ENCODE measurements around the gene MDN1. TPM values are rescaled to one million over a fixed set of nuclear protein-coding genes. Genes with fewer than 3 reads are reported as not detected.
"Not testable (repeated sequence)": the region's sequence is repeated elsewhere in the genome, so short reads cannot be mapped to it uniquely, and the experiment has no call there.

Gene MDN1
- total and polyA plus RNA-seq, 8 donors, result 15.6 to 27.5 (median 18.1) TPM

DNA sequence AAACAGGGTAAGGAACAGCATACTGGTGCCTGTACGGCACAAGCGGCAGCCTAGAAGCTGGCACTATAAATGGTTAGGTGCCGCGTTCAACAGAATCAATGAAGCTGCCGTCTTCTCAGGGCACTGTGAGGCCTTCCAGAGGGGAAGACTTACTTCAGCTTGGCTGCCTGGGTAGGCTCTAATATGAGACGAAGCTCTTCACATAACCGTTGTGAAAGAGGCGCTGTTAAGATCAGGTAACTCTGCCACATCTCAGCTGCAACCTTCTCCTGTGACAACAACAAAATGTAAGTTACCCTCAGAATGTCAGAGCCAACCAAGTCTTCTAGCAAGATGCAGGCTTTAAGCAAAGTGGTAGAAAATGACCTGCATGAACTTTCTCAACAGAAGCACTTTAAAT, 169.0 kb downstream of the MDN1 start:
- TF ChIP-seq, protein P1, sequence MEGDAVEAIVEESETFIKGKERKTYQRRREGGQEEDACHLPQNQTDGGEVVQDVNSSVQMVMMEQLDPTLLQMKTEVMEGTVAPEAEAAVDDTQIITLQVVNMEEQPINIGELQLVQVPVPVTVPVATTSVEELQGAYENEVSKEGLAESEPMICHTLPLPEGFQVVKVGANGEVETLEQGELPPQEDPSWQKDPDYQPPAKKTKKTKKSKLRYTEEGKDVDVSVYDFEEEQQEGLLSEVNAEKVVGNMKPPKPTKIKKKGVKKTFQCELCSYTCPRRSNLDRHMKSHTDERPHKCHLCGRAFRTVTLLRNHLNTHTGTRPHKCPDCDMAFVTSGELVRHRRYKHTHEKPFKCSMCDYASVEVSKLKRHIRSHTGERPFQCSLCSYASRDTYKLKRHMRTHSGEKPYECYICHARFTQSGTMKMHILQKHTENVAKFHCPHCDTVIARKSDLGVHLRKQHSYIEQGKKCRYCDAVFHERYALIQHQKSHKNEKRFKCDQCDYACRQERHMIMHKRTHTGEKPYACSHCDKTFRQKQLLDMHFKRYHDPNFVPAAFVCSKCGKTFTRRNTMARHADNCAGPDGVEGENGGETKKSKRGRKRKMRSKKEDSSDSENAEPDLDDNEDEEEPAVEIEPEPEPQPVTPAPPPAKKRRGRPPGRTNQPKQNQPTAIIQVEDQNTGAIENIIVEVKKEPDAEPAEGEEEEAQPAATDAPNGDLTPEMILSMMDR (IDR thresholded peaks at IDR 0.05), result no peak
- no peak overlapping the region for H3K4me3 ChIP-seq
- no peak overlapping the region for H3K27ac ChIP-seq
- DNase-seq (no peak), FAIRE-seq (no peak), ATAC-seq (no peak)
- no peaks in the 10 kb centered on the region for H3K9me3 ChIP-seq
- H3K27me3 ChIP-seq, result no peaks in the 10 kb centered on the region
- no peaks in the 10 kb centered on the region for H3K4me1 ChIP-seq
- H3K36me3 ChIP-seq, result peaks cover 0 to 58% (median 6%) of the 10 kb centered on the region in 3 donors
- intact Hi-C loops (cut with DNase I), result no loop called here
- 87 to 92% methylated on average over 8 of the region's 8 CpGs for WGBS, 2 donors

DNA sequence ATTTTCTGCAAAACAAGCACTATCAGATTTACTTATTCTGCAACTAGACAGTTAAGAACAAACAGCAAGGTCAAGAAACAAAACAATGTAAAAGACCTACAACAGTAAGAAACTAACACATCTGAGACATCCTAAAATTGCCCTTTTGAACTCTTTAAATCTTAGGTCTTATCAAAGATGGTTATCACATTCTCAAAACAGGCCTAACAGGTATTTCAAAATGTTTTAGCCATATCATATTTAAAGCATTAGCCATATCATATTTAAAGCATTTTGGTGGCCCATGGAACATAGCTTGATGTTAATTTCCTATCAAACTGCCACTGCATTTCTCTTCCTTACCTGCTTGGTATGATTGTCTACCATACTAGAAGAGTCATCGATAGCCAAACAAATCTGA, 169.9 kb downstream of the MDN1 start:
- peaks cover 0 to 56% (median 5%) of the 10 kb centered on the region in 3 donors for H3K36me3 ChIP-seq
- ATAC-seq (no peak), DNase-seq (no peak), FAIRE-seq (no peak)
- TF ChIP-seq, protein P1 (IDR thresholded peaks at IDR 0.05), result no peak
- H3K27ac ChIP-seq, result no peak overlapping the region
- no peaks in the 10 kb centered on the region for H3K27me3 ChIP-seq
- no peak overlapping the region for H3K4me3 ChIP-seq
- no peaks in the 10 kb centered on the region for H3K9me3 ChIP-seq
- intact Hi-C loops (cut with DNase I), result no loop called here
- WGBS, 2 donors, result 99 to 100% methylated on average over 1 of the region's 1 CpG
- H3K4me1 ChIP-seq, result no peaks in the 10 kb centered on the region

DNA sequence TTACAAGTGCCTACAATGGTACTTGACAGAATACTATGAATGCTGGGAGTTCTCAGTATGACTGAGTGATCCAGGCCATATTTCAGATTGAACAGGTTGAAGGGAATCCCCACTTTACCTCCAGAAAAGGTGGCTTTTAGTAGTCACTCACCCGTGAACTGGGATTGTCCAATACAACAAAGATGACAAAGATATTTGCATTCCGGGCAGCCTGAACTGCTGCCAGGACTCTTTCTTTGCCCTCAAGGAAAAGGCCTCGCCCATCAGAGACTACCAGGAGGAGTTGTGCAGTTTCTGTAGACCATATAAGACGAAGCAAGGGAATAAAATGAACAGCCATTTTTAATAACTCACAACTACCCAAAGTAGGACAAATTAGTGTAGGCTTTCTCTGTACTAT, 174.7 kb downstream of the MDN1 start:
- no peak overlapping the region for H3K27ac ChIP-seq
- WGBS, 2 donors, result 78 to 80% methylated on average over 4 of the region's 4 CpGs
- DNase-seq (no peak), FAIRE-seq (no peak), ATAC-seq (no peak)
- TF ChIP-seq, protein P1 (IDR thresholded peaks at IDR 0.05), result no peak
- H3K36me3 ChIP-seq, result peaks cover 0 to 26% (median 6%) of the 10 kb centered on the region in 3 donors
- H3K4me1 ChIP-seq, result no peaks in the 10 kb centered on the region
- no peaks in the 10 kb centered on the region for H3K27me3 ChIP-seq
- no peaks in the 10 kb centered on the region for H3K9me3 ChIP-seq
- intact Hi-C loops (cut with DNase I), result no loop called here
- no peak overlapping the region for H3K4me3 ChIP-seq

DNA sequence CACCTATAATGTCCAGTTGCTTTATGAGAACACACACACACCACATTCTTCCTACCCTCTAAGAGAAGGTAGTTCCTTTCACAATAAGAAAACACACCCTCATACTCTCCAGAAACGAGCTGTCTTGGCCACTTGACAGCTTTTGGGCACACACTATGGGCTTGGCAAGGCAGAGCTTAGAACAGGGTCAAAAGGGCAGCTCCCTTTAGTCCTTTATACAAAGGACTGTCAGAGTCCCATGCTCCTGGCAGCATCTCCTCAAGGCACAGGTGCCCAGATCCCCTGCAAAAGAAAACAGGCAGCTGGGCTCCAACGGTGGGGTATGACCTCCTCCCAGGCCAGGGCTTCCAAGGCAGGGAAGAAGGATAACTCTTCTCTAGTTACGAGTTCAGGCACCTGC, 176.2 kb downstream of the MDN1 start:
- no peaks in the 10 kb centered on the region for H3K9me3 ChIP-seq
- no peak overlapping the region for H3K27ac ChIP-seq
- peaks cover 0 to 26% (median 6%) of the 10 kb centered on the region in 3 donors for H3K36me3 ChIP-seq
- no peaks in the 10 kb centered on the region for H3K27me3 ChIP-seq
- no peak for DNase-seq
- TF ChIP-seq, protein P1 (IDR thresholded peaks at IDR 0.05), result no peak
- intact Hi-C loops (cut with DNase I), result no loop called here
- 44 to 46% methylated on average over 3 of the region's 3 CpGs for WGBS, 2 donors
- H3K4me1 ChIP-seq, result peaks cover 0 to 7% (median 6%) of the 10 kb centered on the region in 3 donors
- no peak for FAIRE-seq
- ATAC-seq, result no peak
- no peak overlapping the region for H3K4me3 ChIP-seq

DNA sequence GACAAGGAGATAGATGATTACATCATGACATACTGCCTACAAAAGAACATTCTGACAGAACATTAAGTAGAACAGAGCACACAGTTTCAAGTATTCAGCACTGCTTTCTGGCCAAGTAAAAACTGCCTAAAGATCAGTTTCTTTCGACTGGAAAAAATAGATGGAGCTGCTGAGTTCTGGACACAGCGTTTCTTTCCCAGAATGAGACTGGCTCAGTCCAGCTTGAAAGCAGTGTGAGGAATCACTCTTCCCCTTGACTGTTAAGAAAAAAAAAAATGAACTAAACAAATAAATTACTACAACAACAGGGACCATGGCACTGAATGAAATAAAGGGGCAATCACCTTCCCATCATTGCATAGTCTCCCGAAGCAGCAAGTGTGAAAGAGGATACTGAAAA, 176.6 kb downstream of the MDN1 start:
- FAIRE-seq (no peak), ATAC-seq (no peak), DNase-seq (no peak)
- intact Hi-C loops (cut with DNase I), result no loop called here
- Histone ChIP-seq H3K27me3 (no peaks in the 10 kb centered on the region), H3K4me1 (peaks cover 0 to 7% (median 6%) of the 10 kb centered on the region in 3 donors), H3K27ac (no peak overlapping the region), H3K4me3 (no peak overlapping the region), H3K9me3 (no peaks in the 10 kb centered on the region), H3K36me3 (peaks cover 0 to 22% (median 6%) of the 10 kb centered on the region in 3 donors)
- 67 to 79% methylated on average over 3 of the region's 3 CpGs for whole genome bisulfite sequencing, 2 donors
- TF ChIP-seq, protein P1 (IDR thresholded peaks at IDR 0.05), result no peak

DNA sequence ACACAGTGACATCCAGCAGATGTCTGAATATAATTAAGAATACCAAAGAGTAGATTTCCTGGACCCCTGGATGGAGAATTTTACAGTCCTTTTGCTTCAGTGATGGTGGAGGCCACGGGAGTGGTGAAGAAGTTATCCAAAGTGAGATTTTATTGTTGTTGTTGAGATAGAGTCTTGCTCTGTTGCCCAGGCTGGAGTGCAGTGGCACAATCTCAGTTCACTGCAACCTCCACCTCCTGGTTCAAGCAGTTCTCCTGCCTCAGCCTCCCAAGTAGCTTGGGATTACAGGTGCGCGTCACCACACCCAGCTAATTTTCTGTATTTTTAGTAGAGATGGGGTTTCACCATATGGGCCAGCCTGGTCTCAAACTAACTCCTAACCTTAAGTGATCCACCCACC, 178.0 kb downstream of the MDN1 start:
- ATAC-seq; FAIRE-seq; DNase-seq; H3K27me3 ChIP-seq; H3K27ac ChIP-seq; intact Hi-C loops (cut with DNase I); H3K9me3 ChIP-seq; H3K4me3 ChIP-seq: not testable (repeated sequence)
- H3K4me1 ChIP-seq, result peaks cover 0 to 13% (median 7%) of the 10 kb centered on the region in 3 donors
- WGBS, 2 donors, result 98% methylated on average over 3 of the region's 3 CpGs
- H3K36me3 ChIP-seq, result peaks cover 0 to 10% (median 6%) of the 10 kb centered on the region in 3 donors
